ENCODE measurements around the gene NHLRC2. TPM values are rescaled to one million over a fixed set of nuclear protein-coding genes. Genes with fewer than 3 reads are reported as not detected.

NHLRC2 gene
- total and polyA plus RNA-seq, 4 donors = 11.5 to 32.8 (median 18.0) TPM

DNA sequence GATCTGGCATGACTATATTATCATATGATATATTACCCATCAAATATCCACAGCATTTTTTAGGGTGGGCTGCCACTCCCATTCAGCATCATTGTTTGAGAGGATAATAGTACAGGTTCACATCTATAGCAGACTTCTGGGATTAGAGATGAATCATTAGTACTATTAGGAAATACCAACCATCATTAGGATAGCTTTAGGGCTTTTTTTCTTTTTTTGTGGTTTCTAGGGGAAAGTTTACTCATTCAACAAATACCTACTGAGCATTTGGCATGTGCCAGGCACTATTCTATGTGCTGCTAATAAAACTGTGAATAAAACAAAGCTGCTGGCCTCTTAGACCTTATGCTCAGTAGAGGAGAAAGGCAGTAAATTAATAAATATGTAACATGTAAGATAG, 40.6 kb downstream of the NHLRC2 start:
- no peak overlapping the region for H3K27ac ChIP-seq (ENCODE audit: low read depth, low read length)

DNA sequence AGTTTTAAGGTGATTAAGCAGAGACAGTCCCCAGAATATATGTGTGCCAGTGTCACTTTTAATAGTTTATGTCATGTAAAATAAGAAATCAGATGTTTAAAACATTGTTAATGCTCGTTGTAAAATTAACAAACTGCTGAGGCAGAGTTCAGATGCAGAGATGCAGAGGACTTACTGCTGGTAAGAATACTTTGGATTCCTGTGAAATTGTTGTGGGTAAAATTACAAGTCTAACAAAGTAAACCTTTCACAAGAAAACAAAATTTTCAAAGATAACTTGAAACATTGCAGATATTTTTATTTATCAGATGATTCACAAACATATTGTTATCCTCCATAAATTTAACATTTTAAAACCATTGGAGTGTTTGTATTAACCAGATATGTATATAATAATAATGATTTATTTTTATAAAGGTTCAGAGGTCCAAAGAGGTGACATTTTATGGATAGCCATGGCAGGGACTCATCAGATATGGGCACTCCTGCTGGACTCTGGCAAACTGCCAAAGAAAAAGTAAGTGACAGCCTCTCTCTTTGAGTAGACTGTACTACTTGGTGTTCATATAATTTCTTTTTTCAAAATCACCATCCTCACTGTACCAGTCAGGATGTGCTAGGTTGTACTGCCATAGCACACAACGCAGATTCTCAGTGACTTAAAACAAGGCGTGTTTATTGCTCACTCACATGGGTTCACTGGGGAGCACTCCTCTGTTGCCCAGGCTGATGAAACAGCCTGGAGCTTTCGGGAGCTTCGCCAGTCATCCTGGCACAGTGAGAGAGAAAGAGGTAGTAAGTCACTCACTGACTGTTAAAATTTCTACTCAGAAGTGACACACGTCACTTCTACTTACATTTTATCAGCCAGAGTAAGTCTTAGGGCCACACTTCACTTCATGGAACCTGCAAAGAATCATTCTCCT, 43.5 kb downstream of the NHLRC2 start:
- WGBS (ENCODE audit: insufficient coverage) = 81% methylated on average over 2 of the region's 6 CpGs
- H3K9me3 ChIP-seq (ENCODE audit: control insufficient read depth, insufficient read depth, low read length) = no peaks in the 10 kb centered on the region
- H3K27ac ChIP-seq (ENCODE audit: low read depth, low read length) = no peak overlapping the region
- H3K4me3 ChIP-seq (ENCODE audit: low read depth, low read length) = no peak overlapping the region
- H3K27me3 ChIP-seq (ENCODE audit: control insufficient read depth, insufficient read depth, low read length) = no peaks in the 10 kb centered on the region
- DNase-seq (ENCODE audit: low read depth in 4 of 6, low spot score in 6 of 6) = peak in 2 of 6 donors; percentile 14
- peaks cover 3% of the 10 kb centered on the region for H3K36me3 ChIP-seq (ENCODE audit: control insufficient read depth, insufficient read depth, low read length)
- no peaks in the 10 kb centered on the region for H3K4me1 ChIP-seq (ENCODE audit: control insufficient read depth, insufficient read depth, low read length)

More for the DNA sequence above, 40.6 kb downstream of the NHLRC2 start:
- H3K4me1 ChIP-seq (ENCODE audit: control insufficient read depth, insufficient read depth, low read length) = no peaks in the 10 kb centered on the region
- peaks cover 3% of the 10 kb centered on the region for H3K36me3 ChIP-seq (ENCODE audit: control insufficient read depth, insufficient read depth, low read length)
- no peak overlapping the region for H3K4me3 ChIP-seq (ENCODE audit: low read depth, low read length)
- no peaks in the 10 kb centered on the region for H3K9me3 ChIP-seq (ENCODE audit: control insufficient read depth, insufficient read depth, low read length)
- no peaks in the 10 kb centered on the region for H3K27me3 ChIP-seq (ENCODE audit: control insufficient read depth, insufficient read depth, low read length)
- DNase-seq (ENCODE audit: low read depth in 4 of 6, low spot score in 6 of 6) = no peak

DNA sequence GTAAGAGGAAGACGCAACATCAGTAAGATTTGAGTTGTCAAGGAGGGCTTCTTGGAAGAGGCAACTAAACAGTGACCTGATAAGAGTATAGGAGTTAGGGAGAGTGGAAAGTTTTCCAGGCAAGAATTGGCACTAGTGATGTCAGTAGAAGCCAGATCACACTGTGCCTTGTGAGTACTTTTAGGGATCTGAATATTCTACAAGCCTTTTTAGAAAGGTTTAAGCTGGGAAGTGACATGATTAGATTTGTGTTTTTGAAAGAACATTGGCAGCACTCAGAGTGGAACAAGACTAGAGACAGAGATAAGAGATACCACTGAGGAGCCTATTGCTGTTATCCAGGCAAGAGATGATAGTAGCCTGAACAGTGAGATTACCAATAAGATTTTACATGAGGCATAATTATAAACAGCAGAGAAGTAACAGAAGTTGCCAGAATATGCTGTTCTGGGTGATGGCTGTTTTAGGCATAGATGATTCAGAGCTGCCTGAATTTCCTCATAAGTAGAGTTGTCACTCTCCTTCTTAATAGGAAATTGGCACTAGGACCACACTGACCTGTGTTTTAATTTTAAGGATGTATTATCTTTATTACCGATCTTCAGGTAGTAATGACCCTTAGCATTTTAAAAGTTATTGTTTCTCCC, 45.6 kb downstream of the NHLRC2 start:
- WGBS (ENCODE audit: insufficient coverage) = 100% methylated on average over 1 of the region's 2 CpGs
- no peak for DNase-seq (ENCODE audit: low read depth in 4 of 6, low spot score in 6 of 6)
- Histone ChIP-seq H3K27ac (ENCODE audit: low read depth, low read length) (no peak overlapping the region), H3K36me3 (ENCODE audit: control insufficient read depth, insufficient read depth, low read length) (peaks cover 3% of the 10 kb centered on the region), H3K27me3 (ENCODE audit: control insufficient read depth, insufficient read depth, low read length) (no peaks in the 10 kb centered on the region), H3K4me3 (ENCODE audit: low read depth, low read length) (no peak overlapping the region), H3K4me1 (ENCODE audit: control insufficient read depth, insufficient read depth, low read length) (no peaks in the 10 kb centered on the region), H3K9me3 (ENCODE audit: control insufficient read depth, insufficient read depth, low read length) (no peaks in the 10 kb centered on the region)

DNA sequence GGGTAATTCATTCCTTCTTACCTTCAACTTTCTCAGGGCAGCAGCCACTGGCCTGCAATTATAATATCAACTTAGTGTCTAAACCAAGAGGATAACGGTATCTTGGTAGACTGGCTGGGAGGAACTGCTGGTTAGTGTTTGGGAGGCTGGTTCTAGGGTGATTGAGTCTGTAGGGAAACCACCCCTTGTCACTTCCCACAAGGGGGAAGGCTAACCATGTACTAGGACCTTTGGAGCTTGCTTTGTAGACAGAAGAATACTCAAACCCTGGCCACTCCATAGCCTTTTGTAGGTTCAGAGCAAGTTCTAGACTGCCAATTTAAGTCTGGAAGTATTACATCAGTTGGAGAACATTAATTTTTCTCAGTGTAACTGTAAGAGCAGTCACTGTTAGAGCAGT, 51.3 kb downstream of the NHLRC2 start:
- H3K9me3 ChIP-seq (ENCODE audit: control insufficient read depth, insufficient read depth, low read length) = no peaks in the 10 kb centered on the region
- no peak overlapping the region for H3K27ac ChIP-seq (ENCODE audit: low read depth, low read length)
- H3K4me1 ChIP-seq (ENCODE audit: control insufficient read depth, insufficient read depth, low read length) = no peaks in the 10 kb centered on the region
- H3K27me3 ChIP-seq (ENCODE audit: control insufficient read depth, insufficient read depth, low read length) = no peaks in the 10 kb centered on the region
- no CpG with 5 or more reads among the region's 1 CpG for WGBS (ENCODE audit: insufficient coverage)
- no peak for DNase-seq (ENCODE audit: low read depth in 4 of 6, low spot score in 6 of 6)
- no peak overlapping the region for H3K4me3 ChIP-seq (ENCODE audit: low read depth, low read length)
- peaks cover 3% of the 10 kb centered on the region for H3K36me3 ChIP-seq (ENCODE audit: control insufficient read depth, insufficient read depth, low read length)

DNA sequence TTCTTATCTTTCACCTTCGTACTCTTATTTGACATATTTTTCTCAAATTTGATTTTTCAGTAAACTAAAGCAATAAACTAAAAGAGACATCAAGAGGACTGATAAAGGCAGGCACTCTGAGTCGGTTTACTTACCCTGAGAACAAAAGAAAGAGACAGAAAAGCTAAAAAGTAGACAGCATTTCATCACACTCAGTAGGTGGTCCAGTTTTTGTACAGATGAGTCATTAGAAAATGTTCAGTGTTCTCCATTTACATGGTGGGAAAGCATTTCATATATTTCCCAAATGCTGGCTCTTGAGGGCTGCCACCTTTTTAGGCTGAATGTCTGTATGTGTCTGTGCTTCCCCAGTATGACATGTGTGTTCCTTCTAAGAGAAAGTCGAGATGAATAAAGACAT, 52.7 kb downstream of the NHLRC2 start:
- DNase-seq (ENCODE audit: low read depth in 4 of 6, low spot score in 6 of 6) = no peak
- 60% methylated on average over 1 of the region's 3 CpGs for WGBS (ENCODE audit: insufficient coverage)
- H3K36me3 ChIP-seq (ENCODE audit: control insufficient read depth, insufficient read depth, low read length) = peaks cover 3% of the 10 kb centered on the region

DNA sequence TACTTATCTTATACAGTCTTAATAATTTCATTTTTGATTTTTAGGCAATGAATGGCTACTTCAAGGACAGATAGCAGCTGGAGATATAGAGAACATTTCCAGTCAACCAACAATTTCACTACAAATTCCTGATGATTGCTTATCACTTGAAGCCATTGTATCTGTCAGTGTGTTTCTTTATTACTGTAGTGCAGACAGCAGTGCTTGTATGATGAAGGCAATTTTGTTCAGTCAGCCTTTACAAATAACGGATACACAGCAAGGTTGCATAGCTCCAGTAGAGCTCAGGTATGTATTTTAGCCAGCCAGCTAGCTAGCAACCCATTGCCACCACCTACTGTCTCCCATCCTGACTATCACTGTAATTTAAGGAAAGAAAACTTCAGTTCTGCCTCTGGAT, 53.8 kb downstream of the NHLRC2 start:
- no peaks in the 10 kb centered on the region for H3K4me1 ChIP-seq (ENCODE audit: control insufficient read depth, insufficient read depth, low read length)
- H3K27me3 ChIP-seq (ENCODE audit: control insufficient read depth, insufficient read depth, low read length) = no peaks in the 10 kb centered on the region
- no peak overlapping the region for H3K27ac ChIP-seq (ENCODE audit: low read depth, low read length)
- DNase-seq (ENCODE audit: low read depth in 4 of 6, low spot score in 6 of 6) = peak in 1 of 6 donors; percentile 66
- no peak overlapping the region for H3K4me3 ChIP-seq (ENCODE audit: low read depth, low read length)
- no peaks in the 10 kb centered on the region for H3K9me3 ChIP-seq (ENCODE audit: control insufficient read depth, insufficient read depth, low read length)
- H3K36me3 ChIP-seq (ENCODE audit: control insufficient read depth, insufficient read depth, low read length) = peaks cover 3% of the 10 kb centered on the region
- WGBS (ENCODE audit: insufficient coverage) = no CpG with 5 or more reads among the region's 1 CpG

More for the DNA sequence above, 52.7 kb downstream of the NHLRC2 start:
- no peak overlapping the region for H3K27ac ChIP-seq (ENCODE audit: low read depth, low read length)
- H3K9me3 ChIP-seq (ENCODE audit: control insufficient read depth, insufficient read depth, low read length) = no peaks in the 10 kb centered on the region
- H3K27me3 ChIP-seq (ENCODE audit: control insufficient read depth, insufficient read depth, low read length) = no peaks in the 10 kb centered on the region
- no peaks in the 10 kb centered on the region for H3K4me1 ChIP-seq (ENCODE audit: control insufficient read depth, insufficient read depth, low read length)
- no peak overlapping the region for H3K4me3 ChIP-seq (ENCODE audit: low read depth, low read length)

DNA sequence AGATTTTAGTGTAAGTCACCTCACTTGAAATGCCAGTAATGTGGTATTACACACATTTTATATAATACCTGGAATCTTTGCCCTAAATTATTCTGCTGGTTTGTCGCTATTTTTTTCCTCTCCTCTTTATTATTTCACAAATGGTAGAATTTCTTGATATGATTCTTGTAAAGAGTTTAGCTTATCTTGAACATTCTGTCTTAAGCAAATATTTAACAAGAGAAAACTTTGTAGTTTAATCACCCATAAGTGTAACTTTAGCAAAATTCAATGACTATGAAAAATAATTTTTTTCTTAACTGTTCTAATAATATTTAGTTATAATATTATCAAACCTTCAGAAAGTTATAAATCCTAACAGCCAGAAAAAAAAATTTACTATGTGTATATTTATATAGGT, 56.7 kb downstream of the NHLRC2 start:
- peaks cover 7% of the 10 kb centered on the region for H3K36me3 ChIP-seq (ENCODE audit: control insufficient read depth, insufficient read depth, low read length)
- no CpG with 5 or more reads among the region's 1 CpG for WGBS (ENCODE audit: insufficient coverage)
- no peak overlapping the region for H3K27ac ChIP-seq (ENCODE audit: low read depth, low read length)
- no peaks in the 10 kb centered on the region for H3K27me3 ChIP-seq (ENCODE audit: control insufficient read depth, insufficient read depth, low read length)
- no peaks in the 10 kb centered on the region for H3K9me3 ChIP-seq (ENCODE audit: control insufficient read depth, insufficient read depth, low read length)
- H3K4me1 ChIP-seq (ENCODE audit: control insufficient read depth, insufficient read depth, low read length) = no peaks in the 10 kb centered on the region
- no peak overlapping the region for H3K4me3 ChIP-seq (ENCODE audit: low read depth, low read length)
- no peak for DNase-seq (ENCODE audit: low read depth in 4 of 6, low spot score in 6 of 6)

DNA sequence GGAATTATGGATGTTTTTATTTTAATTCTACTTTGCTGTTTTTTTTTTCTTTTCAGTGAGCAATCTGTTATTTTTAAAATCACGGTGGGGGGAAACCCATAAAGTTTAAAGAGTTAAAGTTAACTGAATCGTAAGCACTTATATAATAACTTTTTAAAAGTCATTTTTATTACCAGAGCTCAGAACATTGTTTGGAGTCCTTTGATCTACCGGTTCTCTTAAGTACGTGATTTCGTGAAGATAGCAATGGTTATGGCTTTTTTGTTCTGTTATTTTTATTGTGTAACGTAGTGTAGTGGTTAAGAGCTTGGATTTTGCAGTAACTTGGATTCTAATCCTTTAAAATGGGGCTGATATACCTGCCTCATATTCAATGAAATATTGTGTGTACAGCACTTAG, 57.4 kb downstream of the NHLRC2 start:
- no CpG with 5 or more reads among the region's 6 CpGs for WGBS (ENCODE audit: insufficient coverage)

DNA sequence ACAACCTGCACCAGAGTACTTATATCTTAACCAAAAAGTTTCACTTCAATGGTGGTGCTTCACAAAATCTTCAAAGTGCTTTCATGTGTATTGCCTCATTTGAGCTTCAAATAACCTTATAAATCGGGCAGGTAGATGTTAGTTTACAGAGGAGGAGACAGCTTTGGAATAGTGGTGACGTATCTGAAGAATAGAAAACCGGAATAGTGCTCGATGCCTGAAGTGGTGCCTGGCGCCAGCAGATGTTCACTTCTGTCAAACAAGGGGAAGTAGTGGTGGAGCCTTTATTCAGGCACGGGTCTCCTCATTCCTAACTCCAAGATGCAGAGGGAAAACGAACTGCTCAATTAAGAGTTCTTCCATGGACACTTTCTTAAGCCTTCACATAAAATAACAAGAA, 58.1 kb downstream of the NHLRC2 start:
- DNase-seq (ENCODE audit: low read depth in 4 of 6, low spot score in 6 of 6) = no peak
- Histone ChIP-seq H3K36me3 (ENCODE audit: control insufficient read depth, insufficient read depth, low read length) (peaks cover 7% of the 10 kb centered on the region), H3K9me3 (ENCODE audit: control insufficient read depth, insufficient read depth, low read length) (no peaks in the 10 kb centered on the region), H3K27ac (ENCODE audit: low read depth, low read length) (no peak overlapping the region), H3K4me3 (ENCODE audit: low read depth, low read length) (no peak overlapping the region), H3K4me1 (ENCODE audit: control insufficient read depth, insufficient read depth, low read length) (no peaks in the 10 kb centered on the region), H3K27me3 (ENCODE audit: control insufficient read depth, insufficient read depth, low read length) (no peaks in the 10 kb centered on the region)
- WGBS (ENCODE audit: insufficient coverage) = 100% methylated on average over 2 of the region's 7 CpGs

More for the DNA sequence above, 57.4 kb downstream of the NHLRC2 start:
- no peaks in the 10 kb centered on the region for H3K4me1 ChIP-seq (ENCODE audit: control insufficient read depth, insufficient read depth, low read length)
- peaks cover 7% of the 10 kb centered on the region for H3K36me3 ChIP-seq (ENCODE audit: control insufficient read depth, insufficient read depth, low read length)
- no peaks in the 10 kb centered on the region for H3K27me3 ChIP-seq (ENCODE audit: control insufficient read depth, insufficient read depth, low read length)
- H3K4me3 ChIP-seq (ENCODE audit: low read depth, low read length) = no peak overlapping the region
- no peak overlapping the region for H3K27ac ChIP-seq (ENCODE audit: low read depth, low read length)
- no peaks in the 10 kb centered on the region for H3K9me3 ChIP-seq (ENCODE audit: control insufficient read depth, insufficient read depth, low read length)
- DNase-seq (ENCODE audit: low read depth in 4 of 6, low spot score in 6 of 6) = no peak

DNA sequence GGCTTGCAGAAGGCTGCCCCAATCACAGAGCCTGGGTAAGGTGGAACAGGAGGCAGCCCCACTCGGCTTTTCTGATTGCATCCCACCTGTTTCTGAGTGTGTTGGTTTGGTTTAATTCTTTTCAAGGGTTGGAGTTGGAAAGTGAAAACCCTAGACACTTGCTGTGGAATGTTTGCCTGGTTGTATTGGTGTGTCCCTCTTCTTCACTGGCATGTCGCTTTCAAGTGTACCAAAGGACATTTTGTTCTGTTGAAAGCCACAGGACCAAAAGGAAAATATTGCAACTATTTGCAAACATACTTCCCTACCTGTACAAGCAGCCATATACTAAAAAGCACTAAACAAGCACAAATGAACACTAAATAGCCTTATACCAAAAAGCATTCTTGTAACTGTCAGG, 60.5 kb downstream of the NHLRC2 start:
- WGBS (ENCODE audit: insufficient coverage) = 83% methylated on average over 1 of the region's 2 CpGs

More for the DNA sequence above, 60.5 kb downstream of the NHLRC2 start:
- H3K4me3 ChIP-seq (ENCODE audit: low read depth, low read length) = no peak overlapping the region
- no peak overlapping the region for H3K27ac ChIP-seq (ENCODE audit: low read depth, low read length)
- H3K9me3 ChIP-seq (ENCODE audit: control insufficient read depth, insufficient read depth, low read length) = no peaks in the 10 kb centered on the region
- no peaks in the 10 kb centered on the region for H3K4me1 ChIP-seq (ENCODE audit: control insufficient read depth, insufficient read depth, low read length)
- H3K36me3 ChIP-seq (ENCODE audit: control insufficient read depth, insufficient read depth, low read length) = peaks cover 7% of the 10 kb centered on the region
- no peak for DNase-seq (ENCODE audit: low read depth in 4 of 6, low spot score in 6 of 6)
- no peaks in the 10 kb centered on the region for H3K27me3 ChIP-seq (ENCODE audit: control insufficient read depth, insufficient read depth, low read length)
